AG09319 (cell line): ENCODE results near the gene SYNPO.

ENCODE experiments used
- DNase-seq: peaks from one replicate; pipeline ENCODE4 v3.0.0-alpha.2; 2010; ENCODE audit warnings: low read depth; ENCODE audit errors: extremely low read depth
- TF ChIP-seq, protein P1 (sequence below): IDR thresholded peaks from 2 replicates; pipeline ENCODE4 v1.5.1; 2011; ENCODE audit warnings: low read depth, mild to moderate bottlenecking, inconsistent platforms, low read length, moderate library complexity

SYNPO gene

DNA sequence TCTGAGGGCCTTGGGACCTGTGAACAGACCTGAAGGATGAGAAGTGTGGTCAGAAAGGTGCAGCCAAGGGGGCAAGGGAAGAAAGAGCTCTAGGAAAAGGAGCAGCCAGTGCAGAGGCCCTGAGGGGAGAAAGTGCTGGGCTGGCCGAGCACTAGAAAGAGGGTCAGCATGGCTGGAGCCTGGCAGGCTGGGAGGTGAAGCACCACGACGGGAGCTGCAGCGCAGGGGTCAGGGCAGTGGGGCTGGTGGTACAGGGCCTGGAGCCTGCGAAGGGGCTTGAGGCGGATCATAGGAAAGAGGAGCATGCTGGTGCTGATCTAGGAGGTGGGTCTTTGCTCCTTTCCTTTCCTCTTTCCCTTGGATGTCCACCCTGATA is 9.1 kb upstream of the SYNPO start:
- TF ChIP-seq, protein P1, sequence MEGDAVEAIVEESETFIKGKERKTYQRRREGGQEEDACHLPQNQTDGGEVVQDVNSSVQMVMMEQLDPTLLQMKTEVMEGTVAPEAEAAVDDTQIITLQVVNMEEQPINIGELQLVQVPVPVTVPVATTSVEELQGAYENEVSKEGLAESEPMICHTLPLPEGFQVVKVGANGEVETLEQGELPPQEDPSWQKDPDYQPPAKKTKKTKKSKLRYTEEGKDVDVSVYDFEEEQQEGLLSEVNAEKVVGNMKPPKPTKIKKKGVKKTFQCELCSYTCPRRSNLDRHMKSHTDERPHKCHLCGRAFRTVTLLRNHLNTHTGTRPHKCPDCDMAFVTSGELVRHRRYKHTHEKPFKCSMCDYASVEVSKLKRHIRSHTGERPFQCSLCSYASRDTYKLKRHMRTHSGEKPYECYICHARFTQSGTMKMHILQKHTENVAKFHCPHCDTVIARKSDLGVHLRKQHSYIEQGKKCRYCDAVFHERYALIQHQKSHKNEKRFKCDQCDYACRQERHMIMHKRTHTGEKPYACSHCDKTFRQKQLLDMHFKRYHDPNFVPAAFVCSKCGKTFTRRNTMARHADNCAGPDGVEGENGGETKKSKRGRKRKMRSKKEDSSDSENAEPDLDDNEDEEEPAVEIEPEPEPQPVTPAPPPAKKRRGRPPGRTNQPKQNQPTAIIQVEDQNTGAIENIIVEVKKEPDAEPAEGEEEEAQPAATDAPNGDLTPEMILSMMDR = no peak
- no peak for DNase-seq

DNA sequence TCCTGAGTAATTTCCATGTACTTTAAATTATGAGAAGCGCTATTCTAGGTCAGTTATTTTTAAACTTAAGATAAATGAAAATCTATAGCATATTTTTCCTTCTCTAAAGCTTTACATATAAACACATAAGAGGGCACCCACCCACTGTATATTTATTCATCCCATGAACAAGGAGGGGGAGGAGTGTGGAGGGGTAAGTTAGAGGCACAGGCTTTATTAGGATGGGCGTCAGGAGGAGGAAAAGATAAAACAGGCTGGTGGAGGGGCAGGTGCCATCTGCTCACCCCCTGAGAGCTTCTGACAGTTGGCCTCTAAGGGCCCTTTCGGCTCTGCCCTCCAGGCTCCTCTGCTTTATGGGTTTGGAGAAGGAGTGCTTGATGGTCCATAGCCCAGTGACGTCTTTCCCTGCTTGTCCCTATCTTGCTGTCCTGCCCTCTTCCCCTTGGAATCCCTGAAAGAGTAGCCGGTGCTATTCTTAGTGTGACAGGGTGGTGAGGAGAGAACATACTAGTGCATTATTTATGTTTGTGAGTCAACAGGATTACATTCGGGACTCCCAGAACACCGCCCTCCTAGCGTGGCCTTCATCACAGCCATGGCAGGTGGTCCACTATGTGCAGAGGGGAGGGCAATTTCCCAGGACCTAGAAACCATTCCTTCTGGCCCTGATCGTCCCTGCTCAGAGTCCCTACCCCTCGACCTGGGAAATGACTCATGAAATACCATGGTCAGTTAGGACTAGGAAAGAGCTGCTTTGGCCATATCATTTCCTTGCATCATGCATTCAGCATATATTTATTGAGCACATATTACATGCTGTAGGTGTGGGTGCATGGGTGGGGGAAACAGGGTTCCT is 7.9 kb upstream of the SYNPO start:
- TF ChIP-seq, protein P1 = no peak
- DNase-seq = no peak

DNA sequence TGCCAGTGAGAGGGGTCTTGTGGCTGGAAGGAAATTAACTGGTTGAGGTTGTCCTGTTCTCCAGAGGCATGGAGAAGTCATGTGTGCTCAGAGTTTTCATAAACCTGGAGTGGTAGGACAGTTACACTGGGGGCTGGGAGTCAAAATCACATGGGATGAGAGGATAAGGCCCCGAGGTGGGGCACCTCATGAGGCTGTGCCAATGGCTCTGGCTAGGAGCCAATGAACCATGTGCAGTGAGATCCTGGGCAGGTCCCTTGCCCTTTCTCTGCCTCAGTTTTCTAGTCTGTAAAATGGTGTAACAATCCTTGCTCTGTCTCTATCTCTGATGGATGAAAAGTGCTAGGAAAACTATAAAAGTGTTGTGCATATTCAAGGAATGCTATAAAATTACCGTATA is 7.0 kb upstream of the SYNPO start:
- TF ChIP-seq, protein P1 = no peak
- DNase-seq = no peak

DNA sequence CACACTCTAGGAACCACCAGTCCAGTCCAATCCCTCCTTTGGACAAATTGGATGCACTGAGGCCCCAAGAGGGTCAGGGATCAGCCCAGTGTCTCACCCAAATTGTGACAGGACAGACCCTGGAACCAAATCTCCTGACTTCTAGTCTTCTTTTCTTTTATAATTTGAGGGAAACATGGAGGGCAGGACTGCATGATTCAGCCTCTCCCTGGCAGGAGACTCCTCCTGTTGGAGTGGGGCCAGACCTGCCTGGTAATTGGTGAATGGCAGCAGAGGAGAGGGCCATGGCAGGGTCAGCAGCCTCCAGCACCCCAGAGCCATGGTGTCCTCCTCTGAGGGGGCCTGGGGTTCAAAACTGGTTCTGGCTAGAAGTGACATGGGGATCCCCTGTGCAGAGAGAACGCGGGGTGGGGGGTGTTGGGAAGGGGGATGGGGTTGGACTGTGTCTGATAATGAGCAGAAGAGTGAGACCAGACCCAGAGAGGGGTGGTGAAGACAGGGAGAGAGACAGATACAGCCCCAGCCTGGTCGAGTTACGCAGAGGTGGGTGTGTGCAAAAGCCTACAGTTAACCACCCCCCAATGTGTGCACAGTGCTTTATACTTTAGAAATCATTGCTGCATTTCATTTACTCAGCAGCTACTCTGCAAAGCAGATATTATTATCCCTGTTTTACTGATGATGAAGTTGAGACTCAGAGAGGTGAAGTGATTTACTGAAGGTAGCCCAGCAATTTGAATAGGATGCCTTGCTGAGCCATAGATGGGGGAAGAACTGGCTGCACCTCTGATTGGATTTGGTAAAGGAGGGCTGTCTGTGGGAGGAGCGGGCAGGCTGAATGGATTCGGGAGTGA is 3.8 kb upstream of the SYNPO start:
- DNase-seq = no peak
- TF ChIP-seq, protein P1 = no peak

DNA sequence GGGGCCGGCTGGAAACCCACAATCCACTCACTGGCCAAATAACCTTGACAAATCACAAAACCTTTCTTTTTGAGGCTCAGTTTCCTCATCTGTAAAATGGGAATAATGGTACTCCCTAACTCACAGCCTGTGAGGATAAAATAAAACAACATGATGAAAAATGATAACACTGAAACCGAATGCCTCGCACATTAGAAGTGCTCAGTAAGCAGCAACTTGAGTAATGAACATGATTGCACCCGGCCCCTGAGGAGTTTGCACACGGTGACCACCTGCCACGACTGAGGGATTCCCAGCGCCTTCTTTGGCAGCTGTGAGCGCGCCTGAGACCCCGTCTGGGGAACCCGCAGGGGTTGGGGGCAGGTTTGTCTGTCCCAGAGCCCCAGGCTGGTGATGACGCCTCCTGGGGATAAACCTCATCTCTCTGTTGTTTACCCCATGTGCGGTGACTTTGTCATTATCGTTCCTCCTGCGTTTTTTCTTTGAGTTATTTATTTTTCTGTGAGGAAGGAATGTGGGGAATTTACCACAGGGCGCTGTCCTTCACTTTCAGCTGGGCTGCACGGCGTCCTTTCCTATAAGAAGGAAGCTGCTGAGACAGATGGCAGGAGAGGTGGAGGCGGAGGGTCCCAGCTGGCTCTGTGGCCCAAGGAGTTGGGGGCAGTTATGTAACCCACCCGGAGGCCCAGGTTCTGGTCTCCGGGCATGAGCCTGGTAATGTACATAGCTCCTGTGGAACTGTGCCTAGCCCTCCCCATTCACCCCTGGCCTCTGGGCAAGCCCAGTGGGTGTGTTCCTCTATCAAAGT is 3.0 kb upstream of the SYNPO start:
- DNase-seq = peak; percentile 69
- TF ChIP-seq, protein P1 = no peak

DNA sequence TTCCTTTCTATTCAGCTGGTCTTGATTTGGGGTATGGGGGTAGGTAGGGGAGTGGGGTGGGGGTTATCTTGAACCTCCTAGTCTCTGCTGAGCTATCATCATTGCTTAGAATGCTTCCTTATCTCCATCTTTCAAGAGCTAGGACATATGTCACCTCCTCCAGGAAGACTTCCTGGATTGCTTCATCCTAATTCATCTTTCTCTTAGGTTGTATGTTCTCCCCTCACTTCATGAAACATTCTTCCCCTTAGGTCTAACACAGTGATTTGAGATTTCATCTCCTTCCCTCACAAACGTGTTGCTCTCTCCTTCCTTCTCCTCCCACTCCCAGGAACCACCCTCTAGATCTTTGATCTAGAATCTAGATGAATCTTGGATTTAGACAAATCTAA is 2.4 kb upstream of the SYNPO start:
- DNase-seq = no peak
- TF ChIP-seq, protein P1 = no peak
